HUDEP-2 (cell line): ENCODE data around the gene LILRB1.
"Not testable (repeated sequence)": the region's sequence is repeated elsewhere in the genome, so short reads cannot be mapped to it uniquely, and the experiment has no call there.

Source experiments
- DNase-seq, 76 experiments: peaks; one replicate each; lab custom pipeline; 2025; ENCODE audit not compliant: unreplicated experiment in 76 of 76; lab: John Stamatoyannopoulos, UW

Gene LILRB1

GRCh38 chr19:54630262-54630661 lies at the start of gene LILRB1:
Gene LILRB1, plus strand, starts transcription at chr19:54630484. Its CDS starts 590 bp downstream, at chr19:54631074.
- not testable (repeated sequence) for DNase-seq

GRCh38 chr19:54586397-54586796 lies 43.9 kb upstream of the LILRB1 start:
- no peak for DNase-seq

GRCh38 chr19:54587026-54587425 lies 43.3 kb upstream of the LILRB1 start:
- DNase-seq, result no peak

GRCh38 chr19:54593445-54593844 lies 36.8 kb upstream of the LILRB1 start, which contains the start of gene LILRA1:
Gene LILRA1, plus strand, starts transcription at chr19:54593632. Its CDS starts 613 bp downstream, at chr19:54594245.
- not testable (repeated sequence) for DNase-seq

- not testable (repeated sequence) for DNase-seq
These were observed 36.2 kb upstream of the LILRB1 start for GRCh38 chr19:54593931-54594626.

- DNase-seq, result no peak
These were observed 35.5 kb upstream of the LILRB1 start for GRCh38 chr19:54594737-54595136.

GRCh38 chr19:54595680-54596436 lies 34.4 kb upstream of the LILRB1 start:
- not testable (repeated sequence) for DNase-seq

- DNase-seq, result no peak
These were observed 30.1 kb upstream of the LILRB1 start for GRCh38 chr19:54600212-54600611.

GRCh38 chr19:54606230-54606629 lies 24.1 kb upstream of the LILRB1 start:
- DNase-seq, result no peak

GRCh38 chr19:54606891-54607784 lies 23.1 kb upstream of the LILRB1 start:
- DNase-seq, result no peak

- no peak for DNase-seq
These were observed 22.5 kb upstream of the LILRB1 start for GRCh38 chr19:54607785-54608150.

- no peak for DNase-seq
These were observed 22.1 kb upstream of the LILRB1 start for GRCh38 chr19:54608205-54608604.

GRCh38 chr19:54608792-54609191 lies 21.5 kb upstream of the LILRB1 start:
- no peak for DNase-seq

- DNase-seq, result no peak
These were observed 20.9 kb upstream of the LILRB1 start for GRCh38 chr19:54609356-54609791.

GRCh38 chr19:54612428-54612827 lies 17.9 kb upstream of the LILRB1 start:
- DNase-seq, result no peak

GRCh38 chr19:54614726-54615125 lies 15.6 kb upstream of the LILRB1 start:
- no peak for DNase-seq

- no peak for DNase-seq
These were observed 14.2 kb upstream of the LILRB1 start for GRCh38 chr19:54616057-54616456.

GRCh38 chr19:54616821-54617560 lies 13.3 kb upstream of the LILRB1 start:
- DNase-seq, result no peak

GRCh38 chr19:54620464-54620863 lies 9.8 kb upstream of the LILRB1 start:
- DNase-seq, result no peak

- no peak for DNase-seq
These were observed 7.9 kb upstream of the LILRB1 start for GRCh38 chr19:54622431-54622830.
